HT-29 (cell line): Measurements from ENCODE around the gene SP6. TPM values are rescaled to one million over a fixed set of nuclear protein-coding genes. Genes with fewer than 3 reads are reported as not detected.
A peak's percentile ranks its signal among the peaks of the same experiment; 100 is the strongest.

Source experiments
- DNase-seq: peaks from one replicate; pipeline ENCODE4 v3.0.0-alpha.2; 2015; ENCODE audit warnings: low spot score
- total RNA-seq: library from RNA; depleted of rRNA; stranded (reverse); fragments of >200 nt; shearing (Covaris generic); gene quantifications from 2 replicates; pipeline ENCODE4 v1.2.3, GENCODE V29; 2014

The SP6 gene
- total RNA-seq, 1 experiment from 2014 or later: 12.5 TPM

DNA sequence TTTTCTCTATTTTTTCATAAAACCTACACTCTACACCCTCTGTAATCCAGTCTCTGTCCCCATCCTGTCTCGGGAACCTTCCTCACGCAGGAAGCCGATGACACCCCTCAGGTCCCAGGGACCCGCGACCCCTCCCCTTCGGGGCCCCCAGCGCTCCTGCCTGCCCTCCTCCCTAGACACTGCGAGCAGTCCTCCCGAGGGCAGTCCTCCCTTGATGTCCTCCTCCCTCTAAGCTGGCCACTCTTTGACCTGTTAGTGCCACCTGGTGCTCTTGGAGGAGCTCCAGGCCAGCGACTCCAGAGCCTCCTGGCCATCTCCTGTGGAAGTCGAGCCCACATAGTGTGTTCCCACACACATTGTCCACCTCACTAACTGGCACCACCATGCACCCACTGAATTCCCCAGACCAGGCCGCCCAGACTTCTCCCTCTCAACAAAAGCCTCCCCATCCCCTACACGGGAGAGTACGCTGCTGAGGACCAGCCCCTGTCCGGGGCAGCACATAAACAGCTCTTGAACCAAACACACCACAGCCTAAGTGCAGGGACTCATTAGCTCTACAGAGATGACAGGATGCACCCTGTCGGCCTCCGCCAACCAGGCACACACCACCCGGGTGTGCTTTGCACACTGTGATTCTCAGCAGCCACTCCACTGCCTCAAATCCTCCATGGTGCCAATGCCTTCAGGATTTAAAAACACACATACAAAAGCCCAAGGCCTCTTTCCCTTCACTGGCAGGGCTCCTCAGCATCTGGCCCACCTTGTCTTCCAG lies 38.6 kb downstream of the SP6 start:
- DNase-seq: no peak

DNA sequence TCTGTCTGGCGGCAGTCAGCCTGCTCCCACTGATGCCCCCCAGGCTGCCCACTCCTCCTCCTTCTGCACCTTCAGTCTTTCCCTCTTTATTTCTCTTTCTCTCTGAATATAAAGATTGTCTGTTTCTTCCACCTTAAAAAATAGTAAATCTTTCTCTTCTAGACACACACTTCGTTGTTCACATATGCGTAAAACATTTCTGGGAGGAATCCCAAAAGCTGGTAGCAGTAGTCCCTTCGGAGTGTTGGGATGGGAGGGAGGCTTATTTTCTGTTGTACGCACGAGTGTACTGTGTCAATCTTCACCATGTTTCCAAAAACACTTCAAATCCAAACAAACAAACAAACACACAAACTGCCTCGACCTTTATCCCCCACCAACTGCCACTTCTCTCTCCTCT lies 39.3 kb downstream of the SP6 start:
- no peak for DNase-seq

GRCh38 chr17:47810901-47811635 lies 39.9 kb downstream of the SP6 start:
- DNase-seq: no peak

- peak; percentile 72 for DNase-seq
Observed at GRCh38 chr17:47810200-47810821, 40.7 kb downstream of the SP6 start.

DNA sequence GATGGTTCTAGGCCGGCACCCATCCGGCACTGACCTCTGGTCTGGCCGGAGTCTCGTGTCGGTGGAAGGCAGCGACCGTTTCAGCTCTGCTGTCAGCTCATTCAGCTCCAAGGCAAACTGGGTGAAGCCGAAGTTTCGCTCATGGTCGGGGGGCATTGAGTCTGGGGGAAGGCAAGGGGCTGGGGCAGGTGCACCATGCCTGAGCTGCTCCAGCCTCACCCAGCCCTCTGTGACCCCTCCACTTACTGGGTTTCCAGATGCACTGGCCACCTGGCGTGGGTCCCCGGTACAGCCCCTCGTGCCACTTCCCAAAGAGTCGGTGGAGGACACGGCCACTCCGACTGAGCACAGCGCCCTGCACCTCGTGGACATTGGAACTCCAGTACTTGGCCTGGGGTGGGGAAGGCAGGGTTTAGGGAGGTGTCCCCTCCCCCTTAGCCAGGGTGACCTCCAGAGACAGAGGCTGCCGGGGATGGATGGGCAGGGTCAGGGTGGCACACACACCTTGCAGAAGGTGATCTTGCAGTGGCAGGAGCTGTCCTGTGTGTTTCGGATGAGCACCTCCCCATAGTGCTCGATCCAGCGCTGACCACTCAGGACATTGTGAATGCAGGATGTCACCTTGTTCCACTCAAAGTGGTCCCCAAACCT lies 42.0 kb downstream of the SP6 start:
- DNase-seq: no peak

DNA sequence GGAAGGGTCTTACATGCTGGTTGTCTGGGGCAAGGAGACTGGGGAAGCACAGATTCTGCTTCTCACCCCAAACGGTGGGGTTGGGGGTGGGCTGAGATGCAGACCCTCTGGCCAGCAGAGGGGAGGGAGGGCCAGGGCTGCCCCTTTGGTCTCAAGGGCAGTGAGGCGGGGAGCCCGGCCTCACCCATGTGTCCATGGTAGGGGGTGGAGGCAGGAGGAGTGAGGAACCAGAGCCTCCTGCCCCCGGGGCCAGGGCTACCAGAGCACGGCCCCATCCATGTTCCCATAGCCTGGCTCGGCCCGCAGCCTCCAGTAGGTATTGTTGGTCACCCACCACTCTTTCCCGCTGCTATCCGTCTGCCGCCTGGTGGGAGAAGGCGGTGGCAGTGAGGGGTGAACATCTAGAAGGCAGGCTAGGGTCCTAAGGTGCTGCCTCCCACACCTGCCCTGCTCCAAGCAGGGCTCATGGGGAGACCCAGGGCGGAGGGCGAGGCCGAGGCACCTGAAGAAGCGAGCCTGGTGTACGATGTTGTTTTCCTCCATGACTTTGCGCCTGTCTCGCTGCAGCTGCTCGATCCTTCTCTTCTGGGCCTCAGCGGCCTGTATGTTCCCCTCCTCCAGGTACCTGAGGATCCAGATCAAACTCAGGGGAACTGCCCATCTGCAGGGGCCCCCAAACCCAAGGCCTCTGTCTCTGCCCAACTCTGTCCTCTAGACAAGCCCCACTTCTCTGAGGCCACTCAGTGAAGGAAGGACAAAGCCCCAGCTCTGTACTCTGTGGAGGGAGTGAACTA lies 42.7 kb downstream of the SP6 start:
- DNase-seq: no peak

- DNase-seq: no peak
Observed at GRCh38 chr17:47807421-47807820, 43.5 kb downstream of the SP6 start.

- DNase-seq: no peak
Observed at GRCh38 chr17:47806913-47807255, 44.1 kb downstream of the SP6 start.

GRCh38 chr17:47806026-47806912 lies 44.7 kb downstream of the SP6 start:
- DNase-seq: no peak

DNA sequence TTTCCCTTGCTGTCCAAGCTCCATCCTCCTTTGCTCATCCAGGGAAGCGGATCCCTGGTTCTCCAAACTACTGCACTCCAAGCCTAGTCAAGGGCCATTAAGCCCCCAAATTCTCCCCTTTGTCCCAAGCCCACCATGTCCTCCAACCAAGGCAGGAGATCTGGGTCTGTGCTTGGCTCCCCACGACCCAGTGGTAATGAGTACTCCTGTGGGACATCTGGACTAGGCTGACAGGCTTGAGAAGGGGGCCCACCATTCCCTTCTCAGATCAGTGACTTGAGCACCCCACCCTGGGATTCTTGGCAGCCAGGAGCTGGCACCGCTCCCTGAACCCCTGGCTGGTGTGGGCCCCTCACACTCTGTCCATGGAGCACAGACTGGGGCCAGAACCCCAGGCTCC lies 46.5 kb downstream of the SP6 start:
- DNase-seq: no peak

GRCh38 chr17:47803751-47804150 lies 47.2 kb downstream of the SP6 start:
- no peak for DNase-seq

DNA sequence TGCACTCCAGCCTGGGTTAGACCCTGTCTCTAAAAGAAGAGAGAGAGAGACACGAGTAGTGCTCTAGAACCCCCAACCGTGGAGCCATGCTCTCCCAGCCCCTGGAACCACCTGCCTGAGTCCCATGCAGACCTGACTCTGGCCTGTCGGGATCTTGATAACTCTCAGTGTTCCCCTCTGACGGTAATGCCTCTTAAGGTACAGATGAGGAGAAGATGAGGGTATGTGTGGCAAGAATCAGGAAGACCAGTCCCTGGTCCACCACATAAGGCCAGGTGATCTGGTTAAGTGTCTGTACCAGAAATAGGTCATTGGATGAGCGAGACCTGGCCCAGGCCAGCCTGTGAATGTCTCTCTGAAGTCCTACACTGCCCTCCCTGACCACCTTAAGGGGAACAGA lies 47.8 kb downstream of the SP6 start:
- DNase-seq: no peak

GRCh38 chr17:47802341-47803022 lies 48.5 kb downstream of the SP6 start:
- peak; percentile 82 for DNase-seq

GRCh38 chr17:47801906-47802305 lies 49.1 kb downstream of the SP6 start:
- DNase-seq: no peak

DNA sequence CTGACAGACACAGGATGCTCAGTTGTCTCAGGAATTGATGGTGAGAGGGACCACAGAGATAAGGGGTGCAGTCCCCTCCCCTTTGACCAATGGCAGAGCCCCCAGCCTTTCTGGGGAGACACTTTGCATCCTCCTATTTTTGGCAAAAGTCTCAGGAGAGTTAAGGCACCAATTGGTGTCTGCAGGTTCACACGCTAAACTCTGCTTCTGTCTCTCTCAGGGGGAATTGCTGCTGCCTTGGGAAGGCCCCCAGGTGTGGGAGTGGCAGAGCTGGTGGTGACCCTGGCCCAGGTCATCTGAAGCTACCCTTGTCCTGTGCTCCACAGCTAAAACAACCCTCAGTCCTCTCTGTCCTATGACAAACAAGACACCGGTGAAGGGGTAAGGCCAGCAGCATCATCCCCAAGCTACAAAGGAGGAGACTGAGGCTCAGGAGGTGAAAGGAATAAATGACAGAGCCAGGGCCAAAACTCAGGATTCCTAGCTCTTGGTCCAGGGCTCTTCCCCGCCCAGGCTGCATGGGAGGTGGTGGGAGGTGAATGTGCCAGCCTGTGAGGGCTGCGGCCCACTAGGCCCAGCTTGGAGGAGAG lies 49.7 kb downstream of the SP6 start:
- DNase-seq: no peak

- DNase-seq: no peak
Observed at GRCh38 chr17:47800686-47801085, 50.3 kb downstream of the SP6 start.

GRCh38 chr17:47797797-47798196 lies 53.2 kb downstream of the SP6 start:
- no peak for DNase-seq
